SK-N-MC (cell line): Measurements from ENCODE around the gene MACROD2.
"Not testable (repeated sequence)": the region's sequence is repeated elsewhere in the genome, so short reads cannot be mapped to it uniquely, and the experiment has no call there.

Experiments used
- DNase-seq: peaks from one replicate; pipeline ENCODE4 v3.0.0-alpha.2; 2011; ENCODE audit warnings: low read depth, low spot score
- H3K27ac ChIP-seq: fragments of 200-600 bp; sonication (generic); 2 replicates; pipeline ENCODE4 v1.5.1; 2016; ENCODE audit warnings: mixed run types
- H3K36me3 ChIP-seq: fragments of 200-600 bp; sonication (generic); 2 replicates; pipeline ENCODE4 v1.6.1; 2017; ENCODE audit warnings: antibody characterized with exemption, low read length, mixed read lengths; ENCODE audit not compliant: insufficient read depth
- H3K4me3 ChIP-seq: fragments of 200-600 bp; sonication (generic); 2 replicates; pipeline ENCODE4 v1.5.1; 2016
- H3K9ac ChIP-seq: fragments of 200-600 bp; sonication (generic); 2 replicates; pipeline ENCODE4 v1.8.0; 2017; ENCODE audit warnings: mixed run types, mixed read lengths; ENCODE audit not compliant: insufficient read length
- H3K9me3 ChIP-seq: fragments of 200-600 bp; sonication (generic); 2 replicates; pipeline ENCODE4 v1.6.1; 2017; ENCODE audit warnings: low read depth, mild to moderate bottlenecking, antibody characterized with exemption, low read length, moderate library complexity, mixed read lengths
- EZH2 ChIP-seq: fragments of 200-600 bp; sonication (generic); IDR thresholded peaks from one replicate; pipeline ENCODE4 v1.6.1; 2017; ENCODE audit warnings: antibody characterized with exemption
- FOXP2 ChIP-seq: optimal IDR thresholded peaks from 2 replicates; pipeline ENCODE3; 2011; ENCODE audit warnings: mild to moderate bottlenecking, moderate library complexity; ENCODE audit not compliant: insufficient read depth; ENCODE audit errors: extremely low read length, control extremely low read depth
- POLR2AphosphoS5 ChIP-seq: IDR thresholded peaks from 2 replicates; pipeline ENCODE4 v1.6.1; 2012; ENCODE audit warnings: mild to moderate bottlenecking, low read depth, low read length, borderline replicate concordance

The MACROD2 gene

DNA sequence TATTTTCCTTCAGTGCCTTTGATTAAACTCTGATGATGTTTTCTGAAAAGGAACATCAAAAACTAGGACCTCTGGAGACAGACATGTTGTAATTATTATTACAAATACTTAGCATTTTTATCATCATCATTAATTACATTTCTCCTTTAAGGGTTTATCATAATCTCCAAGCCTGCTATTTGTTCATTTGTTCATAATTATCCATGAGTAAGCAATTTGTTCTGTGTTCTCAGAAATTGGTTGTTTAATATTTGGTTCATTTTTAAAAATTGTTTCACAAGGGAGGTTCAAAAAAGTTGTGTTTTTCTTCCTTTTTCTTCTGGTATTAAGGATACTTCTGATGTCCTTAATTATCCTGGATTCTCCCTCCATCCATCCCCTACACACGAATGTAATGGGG lies 1192.3 kb downstream of the MACROD2 start:
- no peak for DNase-seq
- TF ChIP-seq FOXP2 (no peak), POLR2AphosphoS5 (no peak), EZH2 (no peak)
- no peak overlapping the region for H3K4me3 ChIP-seq
- no peaks in the 10 kb centered on the region for H3K9me3 ChIP-seq
- H3K9ac ChIP-seq = no peak overlapping the region
- H3K36me3 ChIP-seq = no peaks in the 10 kb centered on the region
- no peak overlapping the region for H3K27ac ChIP-seq

- Histone ChIP-seq H3K27ac (no peak overlapping the region), H3K4me3 (no peak overlapping the region), H3K9ac (no peak overlapping the region), H3K36me3 (no peaks in the 10 kb centered on the region), H3K9me3 (no peaks in the 10 kb centered on the region)
- TF ChIP-seq POLR2AphosphoS5 = no peak
- no peak for TF ChIP-seq EZH2
- TF ChIP-seq FOXP2 = no peak
- DNase-seq = no peak
These were observed 1193.1 kb downstream of the MACROD2 start for GRCh38 chr20:15188415-15188814.

DNA sequence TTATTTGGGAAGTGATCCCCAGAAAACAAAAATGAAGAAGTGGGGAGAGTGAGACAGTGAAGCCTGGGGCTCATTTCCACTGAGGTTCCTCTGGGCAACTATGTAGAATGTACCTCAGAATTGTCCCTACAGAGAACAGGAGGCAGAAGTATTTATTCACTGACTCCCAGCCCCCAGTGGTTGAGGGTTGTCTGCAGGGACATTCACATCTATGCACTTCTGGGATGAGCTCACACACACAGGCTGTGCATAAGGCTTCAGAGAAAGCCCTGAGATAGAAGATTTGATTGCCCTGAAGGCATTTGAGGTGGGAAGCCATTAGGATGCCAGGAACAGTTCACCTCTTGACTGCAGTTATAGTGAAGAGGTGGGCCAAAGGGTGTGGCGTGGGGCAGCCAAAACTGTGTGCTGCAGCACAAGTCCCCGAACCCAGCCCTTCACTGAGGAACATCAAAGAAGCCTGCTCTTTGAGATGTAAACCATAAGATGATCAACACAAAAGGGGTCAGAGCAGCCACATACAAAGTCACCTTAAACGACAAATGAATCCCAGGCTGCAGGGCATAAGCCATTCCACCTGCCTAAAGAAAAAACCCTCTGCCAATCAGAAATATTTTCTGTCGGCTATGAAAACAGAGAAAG lies 1195.9 kb downstream of the MACROD2 start:
- no peak overlapping the region for H3K27ac ChIP-seq
- TF ChIP-seq FOXP2 (no peak), POLR2AphosphoS5 (no peak), EZH2 (no peak)

DNA sequence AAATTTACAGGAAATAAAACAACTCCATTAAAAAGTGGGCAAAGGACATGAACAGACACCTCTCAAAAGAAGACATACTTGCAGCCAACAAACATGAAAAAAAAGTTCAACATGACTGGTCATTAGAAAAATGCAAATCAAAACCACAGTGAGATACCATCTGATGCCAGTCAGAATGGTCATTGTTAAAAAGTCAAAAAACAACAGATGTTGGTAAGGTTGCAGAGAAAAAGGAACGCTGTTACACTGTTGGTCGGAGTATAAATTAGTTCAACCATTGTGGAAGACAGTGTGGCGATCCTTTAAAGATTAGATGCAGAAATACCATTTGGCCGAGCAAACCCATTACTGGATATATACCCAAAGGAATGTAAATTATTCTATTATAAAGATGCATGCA lies 1200.1 kb downstream of the MACROD2 start:
- Histone ChIP-seq H3K9me3 (no peaks in the 10 kb centered on the region), H3K27ac (no peak overlapping the region), H3K9ac (no peak overlapping the region), H3K36me3 (no peaks in the 10 kb centered on the region), H3K4me3 (no peak overlapping the region)
- no peak for DNase-seq
- TF ChIP-seq EZH2 (no peak), FOXP2 (no peak), POLR2AphosphoS5 (no peak)

More for the DNA sequence above, 1195.9 kb downstream of the MACROD2 start:
- H3K36me3 ChIP-seq = no peaks in the 10 kb centered on the region
- no peak for DNase-seq
- H3K9me3 ChIP-seq = no peaks in the 10 kb centered on the region
- H3K4me3 ChIP-seq = no peak overlapping the region
- H3K9ac ChIP-seq = no peak overlapping the region

- Histone ChIP-seq H3K9me3 (no peaks in the 10 kb centered on the region), H3K9ac (no peak overlapping the region), H3K27ac (no peak overlapping the region), H3K4me3 (no peak overlapping the region), H3K36me3 (no peaks in the 10 kb centered on the region)
- no peak for TF ChIP-seq FOXP2
- no peak for TF ChIP-seq POLR2AphosphoS5
- TF ChIP-seq EZH2 = no peak
- DNase-seq = no peak
These were observed 1201.4 kb downstream of the MACROD2 start for GRCh38 chr20:15196547-15197255.

GRCh38 chr20:15198017-15198416 lies 1202.7 kb downstream of the MACROD2 start:
- not testable (repeated sequence) for H3K9me3 ChIP-seq, H3K9ac ChIP-seq, H3K36me3 ChIP-seq, DNase-seq, H3K27ac ChIP-seq, H3K4me3 ChIP-seq

DNA sequence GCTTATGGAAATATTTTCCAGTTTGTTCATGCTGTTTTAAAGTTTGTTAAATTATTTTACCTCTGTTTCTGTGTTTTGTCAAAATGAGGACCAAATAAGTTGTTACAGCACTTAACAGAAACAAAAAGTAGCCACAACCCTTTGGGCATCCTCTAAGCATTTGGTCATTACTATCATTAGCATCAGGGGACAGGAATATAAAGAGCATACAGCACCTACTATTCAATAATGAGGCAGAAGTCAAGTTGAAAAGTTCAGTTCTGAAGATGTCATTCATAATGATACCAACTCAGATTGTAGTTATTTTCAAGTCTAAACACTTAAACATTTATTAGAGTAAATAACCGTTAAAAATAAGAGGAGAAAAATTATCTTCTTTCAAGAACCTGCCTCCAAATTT lies 1204.4 kb downstream of the MACROD2 start:
- TF ChIP-seq POLR2AphosphoS5 (no peak), EZH2 (no peak), FOXP2 (no peak)
- H3K9me3 ChIP-seq = no peaks in the 10 kb centered on the region
- no peak for DNase-seq
- no peak overlapping the region for H3K4me3 ChIP-seq
- no peak overlapping the region for H3K9ac ChIP-seq
- H3K27ac ChIP-seq = no peak overlapping the region
- no peaks in the 10 kb centered on the region for H3K36me3 ChIP-seq

GRCh38 chr20:15200147-15200565 lies 1204.8 kb downstream of the MACROD2 start:
- no peak for DNase-seq
- Histone ChIP-seq H3K9me3 (no peaks in the 10 kb centered on the region), H3K4me3 (no peak overlapping the region), H3K36me3 (no peaks in the 10 kb centered on the region), H3K27ac (no peak overlapping the region), H3K9ac (no peak overlapping the region)
- TF ChIP-seq EZH2 (no peak), FOXP2 (no peak), POLR2AphosphoS5 (no peak)

- TF ChIP-seq FOXP2 = no peak
- no peak for TF ChIP-seq POLR2AphosphoS5
- TF ChIP-seq EZH2 = no peak
- Histone ChIP-seq H3K4me3 (no peak overlapping the region), H3K9ac (no peak overlapping the region), H3K9me3 (no peaks in the 10 kb centered on the region), H3K36me3 (no peaks in the 10 kb centered on the region), H3K27ac (no peak overlapping the region)
- no peak for DNase-seq
These were observed 1206.3 kb downstream of the MACROD2 start for GRCh38 chr20:15201602-15202001.
